ENCODE measurements around the gene DUSP28.
"Not testable (repeated sequence)": the region's sequence is repeated elsewhere in the genome, so short reads cannot be mapped to it uniquely, and the experiment has no call there.

Gene DUSP28

GRCh38 chr2:240531038-240531437, 29.1 kb upstream of the DUSP28 start:
- ChIA-PET CTCF (interaction anchor here (2.2 kb wide), 1 partner anchor 17 kb away, joined by 11 read pairs; no protein-coding TSS in a partner anchor), POLR2A (no interaction called here)
- DNase-seq (ENCODE audit: low read depth, low spot score) = no peak
- TF ChIP-seq CTCF (IDR thresholded peaks at IDR 0.05; ENCODE audit: insufficient read depth, low read length, missing control alignments) = no peak
- no peak overlapping the region for H3K4me3 ChIP-seq (ENCODE audit: low read depth, low read length)

GRCh38 chr2:240532031-240532775, 28.0 kb upstream of the DUSP28 start:
- ChIA-PET CTCF (interaction anchor here (2.2 kb wide), 1 partner anchor 18 kb away, joined by 11 read pairs; no protein-coding TSS in a partner anchor), POLR2A (no interaction called here)
- TF ChIP-seq CTCF (IDR thresholded peaks at IDR 0.05; ENCODE audit: insufficient read depth, low read length, missing control alignments) = no peak
- DNase-seq (ENCODE audit: low read depth, low spot score) = no peak
- no peak overlapping the region for H3K4me3 ChIP-seq (ENCODE audit: low read depth, low read length)

GRCh38 chr2:240538031-240538780, 22.0 kb upstream of the DUSP28 start:
- ChIA-PET CTCF (interaction anchor here (1.4 kb wide), 1 partner anchor 24 kb away, joined by 6 read pairs; no protein-coding TSS in a partner anchor), POLR2A (no interaction called here)
- no peak for TF ChIP-seq CTCF (IDR thresholded peaks at IDR 0.05; ENCODE audit: insufficient read depth, low read length, missing control alignments)

GRCh38 chr2:240539101-240539500, 21.1 kb upstream of the DUSP28 start:
- DNase-seq (ENCODE audit: low read depth, low spot score); H3K4me3 ChIP-seq (ENCODE audit: low read depth, low read length); POLR2A ChIA-PET: not testable (repeated sequence)
- CTCF ChIA-PET = interaction anchor here (1.4 kb wide), 1 partner anchor 25 kb away, joined by 6 read pairs; no protein-coding TSS in a partner anchor

More at GRCh38 chr2:240538031-240538780, 22.0 kb upstream of the DUSP28 start:
- DNase-seq (ENCODE audit: low read depth, low spot score) = no peak
- H3K4me3 ChIP-seq (ENCODE audit: low read depth, low read length) = no peak overlapping the region

- no peak for DNase-seq (ENCODE audit: low read depth, low spot score)
- H3K4me3 ChIP-seq (ENCODE audit: low read depth, low read length) = no peak overlapping the region
- ChIA-PET POLR2A (no interaction called here), CTCF (no interaction called here)
- no peak for TF ChIP-seq CTCF (IDR thresholded peaks at IDR 0.05; ENCODE audit: insufficient read depth, low read length, missing control alignments)
These were observed 20.3 kb upstream of the DUSP28 start for GRCh38 chr2:240539906-240540305.

- TF ChIP-seq CTCF (IDR thresholded peaks at IDR 0.05; ENCODE audit: insufficient read depth, low read length, missing control alignments) = no peak
- POLR2A ChIA-PET = no interaction called here
- CTCF ChIA-PET = interaction anchor here (0.8 to 1.5 kb wide), 2 partner anchors 15 to 37 kb away, joined by 3 to 7 read pairs; no protein-coding TSS in a partner anchor
- DNase-seq (ENCODE audit: low read depth, low spot score) = no peak
- no peak overlapping the region for H3K4me3 ChIP-seq (ENCODE audit: low read depth, low read length)
These were observed 8.9 kb upstream of the DUSP28 start for GRCh38 chr2:240551288-240551687.
